H1 (cell line): ENCODE results near the gene FXN.

ENCODE experiments used
- EP300 ChIP-seq, 2 experiments: IDR thresholded peaks; 1 replicate in 1 of 2; 2 replicates in 1 of 2; pipeline ENCODE4 v1.6.1; 2011 to 2012; ENCODE audit warnings: low read depth in 2 of 2, low read length in 2 of 2, mild to moderate bottlenecking in 2 of 2, borderline replicate concordance in 1 of 2, inconsistent platforms in 1 of 2, moderate library complexity in 1 of 2
- POLR2A ChIP-seq, 2 experiments: IDR thresholded peaks; 1 replicate in 1 of 2; 2 replicates in 1 of 2; pipeline ENCODE4 v1.6.1; 2011; ENCODE audit warnings: low read depth in 2 of 2, low read length in 2 of 2, mild to moderate bottlenecking in 2 of 2; ENCODE audit errors: control extremely low read depth in 1 of 2
- POLR2AphosphoS5 ChIP-seq: IDR thresholded peaks from 2 replicates; pipeline ENCODE4 v1.6.1; 2011; ENCODE audit warnings: low read depth, low read length
- TAF7 ChIP-seq: optimal IDR thresholded peaks from 2 replicates; pipeline ENCODE3; 2011; ENCODE audit warnings: low read depth, mild to moderate bottlenecking, inconsistent platforms, low read length, moderate library complexity, borderline replicate concordance
- TF ChIP-seq, protein P1 (sequence below): IDR thresholded peaks from 2 replicates; pipeline ENCODE4 v1.6.1; 2011; ENCODE audit warnings: low read length, improper control_type of control experiment
- TF ChIP-seq, protein P2 (sequence below): IDR thresholded peaks from 2 replicates; pipeline ENCODE4 v1.6.1; 2012; ENCODE audit warnings: inconsistent platforms
- TF ChIP-seq, protein P3 (sequence below), 3 experiments: IDR thresholded peaks; 1 replicate in 2 of 3; 2 replicates in 1 of 3; pipeline versions ENCODE4 v1.5.1 to v1.6.1; 2011; ENCODE audit warnings: low read length in 3 of 3, mild to moderate bottlenecking in 3 of 3, inconsistent platforms in 2 of 3, low read depth in 1 of 3, moderate library complexity in 1 of 3; ENCODE audit not compliant: insufficient read depth in 1 of 3; ENCODE audit errors: control extremely low read depth in 1 of 3

DNA sequence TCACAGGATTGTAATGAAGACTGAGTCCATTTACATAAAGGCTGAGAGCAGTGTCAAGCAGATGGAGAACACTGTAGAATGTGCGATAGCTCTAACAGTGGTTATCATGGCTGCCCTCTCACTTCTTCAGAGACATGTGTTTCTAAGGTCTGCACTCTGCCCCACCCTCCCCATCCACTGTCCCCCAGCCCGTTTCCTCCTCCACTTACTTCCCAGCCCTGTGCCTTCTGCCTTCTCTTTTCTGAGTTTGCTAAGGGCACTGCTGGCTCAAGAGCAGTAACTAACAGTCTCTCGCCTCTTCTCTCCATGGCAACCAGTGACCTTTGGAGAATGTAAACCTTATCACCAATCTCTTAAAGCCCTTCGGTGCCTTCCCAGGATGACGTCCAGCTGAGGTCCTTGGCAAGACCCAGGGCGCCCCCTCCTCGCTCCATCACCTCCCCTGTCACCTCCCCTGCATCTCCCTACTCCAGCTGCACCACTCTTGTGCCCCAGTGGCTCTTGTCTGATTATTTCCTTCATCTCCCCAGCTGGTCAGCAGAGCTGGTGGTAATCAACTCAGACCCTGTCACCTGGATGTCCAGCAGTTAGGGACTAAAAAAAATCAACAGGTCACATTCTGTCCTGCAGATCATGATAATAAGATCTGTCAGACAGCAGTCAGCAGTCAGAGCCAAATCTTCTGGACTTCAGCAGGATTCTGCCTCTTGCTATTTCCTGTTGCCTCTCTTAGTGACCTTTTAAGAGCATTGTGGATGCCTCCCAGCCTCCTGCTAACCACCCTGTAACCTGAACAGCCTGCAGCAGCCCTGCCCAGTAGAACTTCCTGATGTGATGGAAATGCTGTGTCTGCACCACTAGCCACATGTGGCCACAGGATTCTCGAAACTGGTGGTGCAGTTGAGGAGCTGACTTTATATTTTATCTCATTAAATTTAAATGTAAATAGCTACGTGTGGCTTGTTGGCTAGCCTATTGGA is 9.0 kb downstream of the FXN start:
- no peak for TF ChIP-seq POLR2AphosphoS5
- TF ChIP-seq, protein P1, sequence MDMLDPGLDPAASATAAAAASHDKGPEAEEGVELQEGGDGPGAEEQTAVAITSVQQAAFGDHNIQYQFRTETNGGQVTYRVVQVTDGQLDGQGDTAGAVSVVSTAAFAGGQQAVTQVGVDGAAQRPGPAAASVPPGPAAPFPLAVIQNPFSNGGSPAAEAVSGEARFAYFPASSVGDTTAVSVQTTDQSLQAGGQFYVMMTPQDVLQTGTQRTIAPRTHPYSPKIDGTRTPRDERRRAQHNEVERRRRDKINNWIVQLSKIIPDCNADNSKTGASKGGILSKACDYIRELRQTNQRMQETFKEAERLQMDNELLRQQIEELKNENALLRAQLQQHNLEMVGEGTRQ, result no peak
- TF ChIP-seq EP300 (IDR thresholded peaks at IDR 0.05; ENCODE audit: borderline replicate concordance in 1 of 2, low read depth in 2 of 2, low read length in 2 of 2), result no peak
- no peak for TF ChIP-seq POLR2A (IDR thresholded peaks at IDR 0.05; ENCODE audit: control extremely low read depth in 1 of 2, low read depth in 2 of 2, low read length in 2 of 2)
- TF ChIP-seq, protein P2, sequence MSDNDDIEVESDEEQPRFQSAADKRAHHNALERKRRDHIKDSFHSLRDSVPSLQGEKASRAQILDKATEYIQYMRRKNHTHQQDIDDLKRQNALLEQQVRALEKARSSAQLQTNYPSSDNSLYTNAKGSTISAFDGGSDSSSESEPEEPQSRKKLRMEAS, result no peak
- TF ChIP-seq, protein P3, sequence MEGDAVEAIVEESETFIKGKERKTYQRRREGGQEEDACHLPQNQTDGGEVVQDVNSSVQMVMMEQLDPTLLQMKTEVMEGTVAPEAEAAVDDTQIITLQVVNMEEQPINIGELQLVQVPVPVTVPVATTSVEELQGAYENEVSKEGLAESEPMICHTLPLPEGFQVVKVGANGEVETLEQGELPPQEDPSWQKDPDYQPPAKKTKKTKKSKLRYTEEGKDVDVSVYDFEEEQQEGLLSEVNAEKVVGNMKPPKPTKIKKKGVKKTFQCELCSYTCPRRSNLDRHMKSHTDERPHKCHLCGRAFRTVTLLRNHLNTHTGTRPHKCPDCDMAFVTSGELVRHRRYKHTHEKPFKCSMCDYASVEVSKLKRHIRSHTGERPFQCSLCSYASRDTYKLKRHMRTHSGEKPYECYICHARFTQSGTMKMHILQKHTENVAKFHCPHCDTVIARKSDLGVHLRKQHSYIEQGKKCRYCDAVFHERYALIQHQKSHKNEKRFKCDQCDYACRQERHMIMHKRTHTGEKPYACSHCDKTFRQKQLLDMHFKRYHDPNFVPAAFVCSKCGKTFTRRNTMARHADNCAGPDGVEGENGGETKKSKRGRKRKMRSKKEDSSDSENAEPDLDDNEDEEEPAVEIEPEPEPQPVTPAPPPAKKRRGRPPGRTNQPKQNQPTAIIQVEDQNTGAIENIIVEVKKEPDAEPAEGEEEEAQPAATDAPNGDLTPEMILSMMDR (IDR thresholded peaks at IDR 0.05; ENCODE audit: control extremely low read depth in 1 of 3, insufficient read depth in 1 of 3, low read depth in 1 of 3, low read length in 3 of 3), result no peak
- TF ChIP-seq TAF7, result no peak
